Measurements from ENCODE around the gene KPNA4. TPM values are rescaled to one million over a fixed set of nuclear protein-coding genes. Genes with fewer than 3 reads are reported as not detected.
A peak's percentile ranks its signal among the peaks of the same experiment; 100 is the strongest.

Gene KPNA4
- total and polyA plus RNA-seq, 2 donors (not counting 1 experiment from before 2014, with no cell fraction given), result 33.0 to 38.8 TPM

GRCh38 chr3:160475884-160476283 is 89.5 kb downstream of the KPNA4 start:
- H3K9me3 ChIP-seq (ENCODE audit: control insufficient read depth, insufficient read depth, low read depth, low read length), result no peaks in the 10 kb centered on the region
- peak in 1 of 2 donors; percentile 19 for DNase-seq (ENCODE audit: low read depth in 2 of 2)
- no peaks in the 10 kb centered on the region for H3K79me2 ChIP-seq (ENCODE audit: control insufficient read depth, insufficient read depth, low read length)
- no peaks in the 10 kb centered on the region for H4K20me1 ChIP-seq (ENCODE audit: control insufficient read depth, extremely low read depth, insufficient read depth, low read length)
- no peak for TF ChIP-seq CTCF (conservative IDR thresholded peaks at IDR 0.05 in 1 of 2, IDR thresholded peaks at IDR 0.05 in 1 of 2; ENCODE audit: low read depth in 1 of 2, low read length in 2 of 2)
- TF ChIP-seq EZH2 (IDR thresholded peaks at IDR 0.05; ENCODE audit: low read length, missing control alignments), result no peak
- H3K9ac ChIP-seq (ENCODE audit: insufficient read depth, low read length), result no peak overlapping the region
- no peaks in the 10 kb centered on the region for H3K36me3 ChIP-seq (ENCODE audit: control insufficient read depth, insufficient read depth, low read length)
- H3K4me1 ChIP-seq (ENCODE audit: control insufficient read depth, extremely low read depth, insufficient read depth, low read length), result peaks cover 21% of the 10 kb centered on the region
- H2AFZ ChIP-seq (ENCODE audit: low read length), result no peak overlapping the region
- H3K4me3 ChIP-seq (replicated peaks in 1 of 4; ENCODE audit: control extremely low read depth in 1 of 4, insufficient read depth in 1 of 4, low read depth in 3 of 4, low read length in 4 of 4), result no peak overlapping the region
- no peaks in the 10 kb centered on the region for H3K27me3 ChIP-seq (ENCODE audit: control insufficient read depth, insufficient read depth, low read length)
- H3K4me2 ChIP-seq (ENCODE audit: extremely low read depth, insufficient read depth, low read length), result no peak overlapping the region
- H3K27ac ChIP-seq (ENCODE audit: insufficient read depth, low read length), result no peak overlapping the region

GRCh38 chr3:160475153-160475552 is 90.2 kb downstream of the KPNA4 start:
- H3K27ac ChIP-seq (ENCODE audit: insufficient read depth, low read length), result no peak overlapping the region
- H3K4me1 ChIP-seq (ENCODE audit: control insufficient read depth, extremely low read depth, insufficient read depth, low read length), result peaks cover 21% of the 10 kb centered on the region
- H4K20me1 ChIP-seq (ENCODE audit: control insufficient read depth, extremely low read depth, insufficient read depth, low read length), result no peaks in the 10 kb centered on the region
- no peak for TF ChIP-seq CTCF (conservative IDR thresholded peaks at IDR 0.05 in 1 of 2, IDR thresholded peaks at IDR 0.05 in 1 of 2; ENCODE audit: low read depth in 1 of 2, low read length in 2 of 2)
- TF ChIP-seq EZH2 (IDR thresholded peaks at IDR 0.05; ENCODE audit: low read length, missing control alignments), result no peak
- H3K9ac ChIP-seq (ENCODE audit: insufficient read depth, low read length), result no peak overlapping the region
- no peak overlapping the region for H3K4me2 ChIP-seq (ENCODE audit: extremely low read depth, insufficient read depth, low read length)
- H3K27me3 ChIP-seq (ENCODE audit: control insufficient read depth, insufficient read depth, low read length), result no peaks in the 10 kb centered on the region
- DNase-seq (ENCODE audit: low read depth in 2 of 2), result no peak
- H3K79me2 ChIP-seq (ENCODE audit: control insufficient read depth, insufficient read depth, low read length), result no peaks in the 10 kb centered on the region
- H3K36me3 ChIP-seq (ENCODE audit: control insufficient read depth, insufficient read depth, low read length), result no peaks in the 10 kb centered on the region
- H3K4me3 ChIP-seq (replicated peaks in 1 of 4; ENCODE audit: control extremely low read depth in 1 of 4, insufficient read depth in 1 of 4, low read depth in 3 of 4, low read length in 4 of 4), result no peak overlapping the region
- H3K9me3 ChIP-seq (ENCODE audit: control insufficient read depth, insufficient read depth, low read depth, low read length), result no peaks in the 10 kb centered on the region
- H2AFZ ChIP-seq (ENCODE audit: low read length), result no peak overlapping the region

- no peak overlapping the region for H3K4me3 ChIP-seq (replicated peaks in 1 of 4; ENCODE audit: control extremely low read depth in 1 of 4, insufficient read depth in 1 of 4, low read depth in 3 of 4, low read length in 4 of 4)
- peak in 1 of 2 donors; percentile 73 for DNase-seq (ENCODE audit: low read depth in 2 of 2)
- H3K27ac ChIP-seq (ENCODE audit: insufficient read depth, low read length), result peak overlapping the region; percentile 66
These were observed 90.9 kb downstream of the KPNA4 start for GRCh38 chr3:160474416-160474838.

More at GRCh38 chr3:160474416-160474838, 90.9 kb downstream of the KPNA4 start:
- H3K9ac ChIP-seq (ENCODE audit: insufficient read depth, low read length), result no peak overlapping the region
- H2AFZ ChIP-seq (ENCODE audit: low read length), result no peak overlapping the region
- no peaks in the 10 kb centered on the region for H3K27me3 ChIP-seq (ENCODE audit: control insufficient read depth, insufficient read depth, low read length)
- H3K79me2 ChIP-seq (ENCODE audit: control insufficient read depth, insufficient read depth, low read length), result no peaks in the 10 kb centered on the region
- no peak for TF ChIP-seq CTCF (conservative IDR thresholded peaks at IDR 0.05 in 1 of 2, IDR thresholded peaks at IDR 0.05 in 1 of 2; ENCODE audit: low read depth in 1 of 2, low read length in 2 of 2)
- TF ChIP-seq EZH2 (IDR thresholded peaks at IDR 0.05; ENCODE audit: low read length, missing control alignments), result no peak
- peaks cover 21% of the 10 kb centered on the region for H3K4me1 ChIP-seq (ENCODE audit: control insufficient read depth, extremely low read depth, insufficient read depth, low read length)
- H3K4me2 ChIP-seq (ENCODE audit: extremely low read depth, insufficient read depth, low read length), result peak overlapping the region; percentile 7
- H3K36me3 ChIP-seq (ENCODE audit: control insufficient read depth, insufficient read depth, low read length), result no peaks in the 10 kb centered on the region
- H3K9me3 ChIP-seq (ENCODE audit: control insufficient read depth, insufficient read depth, low read depth, low read length), result no peaks in the 10 kb centered on the region
- H4K20me1 ChIP-seq (ENCODE audit: control insufficient read depth, extremely low read depth, insufficient read depth, low read length), result no peaks in the 10 kb centered on the region

Data from fibroblast of lung (primary cell).